A549 (cell line): ENCODE results near the gene HSD11B2. TPM values are rescaled to one million over a fixed set of nuclear protein-coding genes. Genes with fewer than 3 reads are reported as not detected.

ENCODE experiments used
- ATAC-seq, 2 experiments: fragments of 200-7000 bp in 1 of 2; fragments of >200 bp in 1 of 2; cut with Nextera tagmentation in 1 of 2; cut with Tn5 transposase in 1 of 2; 3 replicates each; pipeline versions ENCODE4 v1.8.0 to v1.9.1; 2018 to 2020; ENCODE audit warnings: mild to moderate bottlenecking in 1 of 2, moderate library complexity in 1 of 2
- CTCF ChIA-PET: fragments of 300-600 bp; sonication (Branson Sonifier 250); formaldehyde crosslinking; extraction: SDS; loops from one replicate; lab custom pipeline; 2021; ENCODE audit warnings: antibody characterized with exemption, inconsistent platforms; lab: Yijun Ruan, JAX
- POLR2A ChIA-PET: fragments of 350-600 bp; formaldehyde crosslinking; extraction: SDS; loops from one replicate; lab custom pipeline; 2021; ENCODE audit warnings: antibody characterized with exemption, inconsistent platforms; lab: Yijun Ruan, JAX
- DNase-seq, 2 experiments: peaks; one replicate each; pipeline versions ENCODE4 v3.0.0 to v3.0.0-alpha.2; 2011 to 2016; ENCODE audit warnings: low read depth in 1 of 2, low spot score in 1 of 2
- FAIRE-seq: peaks from 2 replicates; lab custom pipeline; 2011; peaks lifted over from hg19 to GRCh38; lab: Jason Lieb, UNC
- H3K27ac ChIP-seq, 2 experiments: fragments of >200 bp; sonication (Bioruptor Twin); formaldehyde crosslinking; 3 replicates each; pipeline ENCODE4 v1.5.1; 2016 to 2017
- H3K4me1 ChIP-seq: fragments of >200 bp; sonication (Bioruptor Twin); formaldehyde crosslinking; 3 replicates; pipeline ENCODE4 v1.6.1; 2016
- H3K4me2 ChIP-seq: fragments of >200 bp; sonication (Bioruptor Twin); formaldehyde crosslinking; 3 replicates; pipeline ENCODE4 v1.6.1; 2016
- H3K4me3 ChIP-seq: fragments of >200 bp; sonication (Bioruptor Twin); formaldehyde crosslinking; 3 replicates; pipeline ENCODE4 v1.5.1; 2016
- H3K9me3 ChIP-seq: fragments of >200 bp; sonication (Bioruptor Twin); formaldehyde crosslinking; 3 replicates; pipeline ENCODE4 v1.6.1; 2016
- BHLHE40 ChIP-seq: IDR thresholded peaks from 2 replicates; pipeline ENCODE4 v1.6.1; 2012; ENCODE audit warnings: low read depth, low read length, inconsistent platforms
- CBX2 ChIP-seq: fragments of 200-600 bp; sonication (generic); IDR thresholded peaks from 2 replicates; pipeline ENCODE4 v1.6.1; 2016; ENCODE audit warnings: low read depth, mild to moderate bottlenecking, borderline replicate concordance
- CHD4 ChIP-seq: fragments of 200-600 bp; sonication (generic); IDR thresholded peaks from 2 replicates; pipeline ENCODE4 v1.6.1; 2016; ENCODE audit warnings: antibody characterized with exemption, mild to moderate bottlenecking, borderline replicate concordance
- E2F6 ChIP-seq: IDR thresholded peaks from 2 replicates; pipeline ENCODE4 v1.6.1; 2012; ENCODE audit warnings: low read depth, borderline replicate concordance
- EHF ChIP-seq: fragments of 250-450 bp; sonication (Bioruptor Pico); IDR thresholded peaks from 2 replicates; pipeline ENCODE4 v1.5.0; 2020; ENCODE audit warnings: mild to moderate bottlenecking
- EHMT2 ChIP-seq: fragments of 200-600 bp; sonication (generic); IDR thresholded peaks from 2 replicates; pipeline ENCODE4 v1.6.1; 2016; ENCODE audit warnings: antibody characterized with exemption, low read depth, mild to moderate bottlenecking, moderate library complexity
- ESRRA ChIP-seq: fragments of 150-350 bp; IDR thresholded peaks from 2 replicates; pipeline ENCODE4 v1.6.1; 2014; ENCODE audit warnings: mild to moderate bottlenecking, low read length, borderline replicate concordance
- FOSL2 ChIP-seq, 2 experiments: fragments of 450-650 bp in 1 of 2; fragments of >200 bp in 1 of 2; sonication (Bioruptor Twin) in 1 of 2; formaldehyde crosslinking; IDR thresholded peaks; 2 replicates each; pipeline versions ENCODE4 v1.5.0 to v1.6.1; 2016 to 2020; ENCODE audit warnings: mild to moderate bottlenecking in 1 of 2, moderate library complexity in 1 of 2
- FOXS1 ChIP-seq: fragments of 250-450 bp; sonication (Bioruptor Pico); IDR thresholded peaks from 2 replicates; pipeline ENCODE4 v1.5.0; 2020; ENCODE audit warnings: mild to moderate bottlenecking, moderate library complexity
- GATA3 ChIP-seq: IDR thresholded peaks from 2 replicates; pipeline ENCODE4 v1.6.1; 2012; ENCODE audit warnings: borderline replicate concordance
- HDAC2 ChIP-seq: fragments of 200-600 bp; sonication (generic); IDR thresholded peaks from 2 replicates; pipeline ENCODE4 v1.6.1; 2016
- HOXA7 ChIP-seq: fragments of 250-450 bp; sonication (Bioruptor Pico); IDR thresholded peaks from 2 replicates; pipeline ENCODE4 v1.5.0; 2020; ENCODE audit warnings: mild to moderate bottlenecking, moderate library complexity
- HOXB13 ChIP-seq: fragments of 250-450 bp; sonication (Bioruptor Pico); IDR thresholded peaks from 2 replicates; pipeline ENCODE4 v1.5.0; 2020; ENCODE audit warnings: low read depth, mild to moderate bottlenecking, moderate library complexity
- JUNB ChIP-seq: fragments of >200 bp; sonication (Bioruptor Twin); formaldehyde crosslinking; IDR thresholded peaks from 2 replicates; pipeline ENCODE4 v1.6.1; 2016
- KDM1A ChIP-seq: fragments of 200-600 bp; sonication (generic); IDR thresholded peaks from 2 replicates; pipeline ENCODE4 v1.6.1; 2016; ENCODE audit warnings: low read depth, mild to moderate bottlenecking
- MAZ ChIP-seq: fragments of 150-350 bp; IDR thresholded peaks from 2 replicates; pipeline ENCODE4 v1.6.1; 2014; ENCODE audit warnings: antibody characterized with exemption, low read depth, low read length, borderline replicate concordance
- NPAS2 ChIP-seq: fragments of 250-450 bp; sonication (Bioruptor Pico); IDR thresholded peaks from 2 replicates; pipeline ENCODE4 v1.8.0; 2022; ENCODE audit warnings: mild to moderate bottlenecking, moderate library complexity, borderline replicate concordance
- POLR2A ChIP-seq: IDR thresholded peaks from 2 replicates; pipeline ENCODE4 v1.6.1; 2012; ENCODE audit warnings: mild to moderate bottlenecking, low read length
- REST ChIP-seq: fragments of 200-600 bp; sonication (generic); IDR thresholded peaks from 2 replicates; pipeline ENCODE4 v1.6.1; 2016; ENCODE audit warnings: antibody characterized with exemption, mild to moderate bottlenecking, moderate library complexity
- RNF2 ChIP-seq: fragments of 200-600 bp; sonication (generic); IDR thresholded peaks from 2 replicates; pipeline ENCODE4 v1.6.1; 2016; ENCODE audit warnings: low read depth, mild to moderate bottlenecking, antibody characterized with exemption, moderate library complexity, borderline replicate concordance
- SMC3 ChIP-seq: fragments of >200 bp; sonication (Bioruptor Twin); formaldehyde crosslinking; IDR thresholded peaks from 3 replicates; pipeline ENCODE4 v1.6.1; 2018; ENCODE audit warnings: inconsistent platforms
- SREBF2 ChIP-seq: fragments of 450-650 bp; IDR thresholded peaks from 2 replicates; pipeline ENCODE4 v1.6.1; 2014; ENCODE audit warnings: mild to moderate bottlenecking, moderate library complexity
- TFCP2L1 ChIP-seq: fragments of 250-450 bp; sonication (Bioruptor Pico); IDR thresholded peaks from 2 replicates; pipeline ENCODE4 v1.5.0; 2021; ENCODE audit warnings: mild to moderate bottlenecking
- TP53 ChIP-seq: fragments of 250-450 bp; sonication (Bioruptor Pico); IDR thresholded peaks from 2 replicates; pipeline ENCODE4 v1.5.0; 2021; ENCODE audit warnings: mild to moderate bottlenecking, moderate library complexity
- ZC3H11A ChIP-seq: fragments of 450-650 bp; IDR thresholded peaks from 2 replicates; pipeline ENCODE4 v1.6.1; 2014; ENCODE audit warnings: antibody characterized with exemption, mild to moderate bottlenecking
- ZSCAN20 ChIP-seq: fragments of 250-450 bp; sonication (Bioruptor Pico); IDR thresholded peaks from 2 replicates; pipeline ENCODE4 v1.8.0; 2022; ENCODE audit warnings: mild to moderate bottlenecking, moderate library complexity
- WGBS: methylation state at CpG from one replicate; pipeline ENCODE4 v1.1.6; 2017; ENCODE audit errors: missing lambda C conversion rate; 5-methylcytosine and 5-hydroxymethylcytosine counted together
- polyA plus RNA-seq, 4 experiments: library from polyadenylated mRNA; depleted of rRNA in 3 of 4; stranded (reverse); fragments of >200 nt; fragmentation: RNase III in 1 of 4; extraction: RNeasy Plus Mini Kit Qiagen cat#74134 plus additional on column Dnase treatment in 1 of 4; gene quantifications; 2 replicates in 3 of 4; 3 replicates in 1 of 4; pipeline ENCODE4 v1.2.3, GENCODE V29; 2011 to 2017
- TF ChIP-seq, protein P1 (sequence below): IDR thresholded peaks from 2 replicates; pipeline ENCODE4 v1.6.1; 2012
- TF ChIP-seq, protein P2 (sequence below): fragments of >200 bp; sonication (Bioruptor Twin); formaldehyde crosslinking; IDR thresholded peaks from 3 replicates; pipeline ENCODE4 v1.5.1; 2016
- TF ChIP-seq, protein P3 (sequence below): fragments of 250-450 bp; sonication (Bioruptor Pico); IDR thresholded peaks from 2 replicates; pipeline ENCODE4 v1.5.0; 2020; ENCODE audit warnings: low read depth, mild to moderate bottlenecking, moderate library complexity

HSD11B2 gene
- polyA plus RNA-seq, 2 of the 4 experiments (the other 2 are of a cell fraction): 0.53 to 1.6 TPM

GRCh38 chr16:67460168-67460567 is 29.2 kb downstream of the HSD11B2 start:
- ATAC-seq (no peak), FAIRE-seq (no peak)

GRCh38 chr16:67460961-67461360 is 30.0 kb downstream of the HSD11B2 start:
- no peak overlapping the region for H3K4me3 ChIP-seq
- H3K4me1 ChIP-seq: peaks cover 17% of the 10 kb centered on the region; the same call in 2 of the 3 replicates
- no peak overlapping the region; a peak in 1 of 6 replicates for H3K27ac ChIP-seq
- 76% methylated on average over 2 of the region's 2 CpGs for WGBS
- DNase-seq (no peak), FAIRE-seq (no peak), ATAC-seq (no peak)
- ChIA-PET CTCF (interaction anchor here (1.1 to 13.1 kb wide), 8 partner anchors 8 to 48 kb away, joined by 3 to 176 read pairs (median 5); partner anchors contain the start of gene HSD11B2), POLR2A (no interaction called here)
- TF ChIP-seq EHF (CRISPR knock-in tag) (no peak), HOXA7 (no peak), ZC3H11A (no peak), ESRRA (no peak), FOSL2 (IDR thresholded peaks at IDR 0.05) (no peak), FOSL2 (CRISPR knock-in tag; IDR thresholded peaks at IDR 0.05) (no peak), ZSCAN20 (CRISPR knock-in tag) (no peak), CHD4 (no peak), TFCP2L1 (CRISPR knock-in tag) (no peak), RNF2 (no peak), E2F6 (no peak), BHLHE40 (no peak), TP53 (no peak), HOXB13 (CRISPR knock-in tag) (no peak), SMC3 (no peak)
- TF ChIP-seq, protein P1, sequence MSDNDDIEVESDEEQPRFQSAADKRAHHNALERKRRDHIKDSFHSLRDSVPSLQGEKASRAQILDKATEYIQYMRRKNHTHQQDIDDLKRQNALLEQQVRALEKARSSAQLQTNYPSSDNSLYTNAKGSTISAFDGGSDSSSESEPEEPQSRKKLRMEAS: no peak
- TF ChIP-seq, protein P2, sequence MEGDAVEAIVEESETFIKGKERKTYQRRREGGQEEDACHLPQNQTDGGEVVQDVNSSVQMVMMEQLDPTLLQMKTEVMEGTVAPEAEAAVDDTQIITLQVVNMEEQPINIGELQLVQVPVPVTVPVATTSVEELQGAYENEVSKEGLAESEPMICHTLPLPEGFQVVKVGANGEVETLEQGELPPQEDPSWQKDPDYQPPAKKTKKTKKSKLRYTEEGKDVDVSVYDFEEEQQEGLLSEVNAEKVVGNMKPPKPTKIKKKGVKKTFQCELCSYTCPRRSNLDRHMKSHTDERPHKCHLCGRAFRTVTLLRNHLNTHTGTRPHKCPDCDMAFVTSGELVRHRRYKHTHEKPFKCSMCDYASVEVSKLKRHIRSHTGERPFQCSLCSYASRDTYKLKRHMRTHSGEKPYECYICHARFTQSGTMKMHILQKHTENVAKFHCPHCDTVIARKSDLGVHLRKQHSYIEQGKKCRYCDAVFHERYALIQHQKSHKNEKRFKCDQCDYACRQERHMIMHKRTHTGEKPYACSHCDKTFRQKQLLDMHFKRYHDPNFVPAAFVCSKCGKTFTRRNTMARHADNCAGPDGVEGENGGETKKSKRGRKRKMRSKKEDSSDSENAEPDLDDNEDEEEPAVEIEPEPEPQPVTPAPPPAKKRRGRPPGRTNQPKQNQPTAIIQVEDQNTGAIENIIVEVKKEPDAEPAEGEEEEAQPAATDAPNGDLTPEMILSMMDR: no peak
- H3K4me2 ChIP-seq: no peak overlapping the region
- no peaks in the 10 kb centered on the region for H3K9me3 ChIP-seq

More at GRCh38 chr16:67460168-67460567, 29.2 kb downstream of the HSD11B2 start:
- 98% methylated on average over 5 of the region's 5 CpGs for WGBS
- Histone ChIP-seq H3K27ac (no peak overlapping the region), H3K4me2 (no peak overlapping the region), H3K4me1 (peaks cover 12% of the 10 kb centered on the region; the same call in 1 of the 3 replicates), H3K4me3 (no peak overlapping the region), H3K9me3 (no peaks in the 10 kb centered on the region)
- no peak for DNase-seq
- ChIA-PET CTCF (interaction anchor here (0.6 to 13.1 kb wide), 6 partner anchors 9 to 35 kb away, joined by 3 to 176 read pairs (median 5); partner anchors contain the start of genes ATP6V0D1 and HSD11B2), POLR2A (no interaction called here)
- TF ChIP-seq HOXB13 (CRISPR knock-in tag) (no peak), EHMT2 (no peak), JUNB (no peak), MAZ (no peak), CHD4 (no peak), NPAS2 (no peak), HDAC2 (no peak), ZSCAN20 (CRISPR knock-in tag) (no peak), ZC3H11A (no peak), SREBF2 (no peak), TP53 (no peak), POLR2A (no peak), HOXA7 (no peak), FOXS1 (CRISPR knock-in tag) (no peak), KDM1A (no peak), GATA3 (no peak), REST (no peak), CBX2 (no peak)
- TF ChIP-seq, protein P3, sequence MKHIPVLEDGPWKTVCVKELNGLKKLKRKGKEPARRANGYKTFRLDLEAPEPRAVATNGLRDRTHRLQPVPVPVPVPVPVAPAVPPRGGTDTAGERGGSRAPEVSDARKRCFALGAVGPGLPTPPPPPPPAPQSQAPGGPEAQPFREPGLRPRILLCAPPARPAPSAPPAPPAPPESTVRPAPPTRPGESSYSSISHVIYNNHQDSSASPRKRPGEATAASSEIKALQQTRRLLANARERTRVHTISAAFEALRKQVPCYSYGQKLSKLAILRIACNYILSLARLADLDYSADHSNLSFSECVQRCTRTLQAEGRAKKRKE (CRISPR knock-in tag): no peak
